ENCODE data around the gene CRAMP1. TPM values are rescaled to one million over a fixed set of nuclear protein-coding genes. Genes with fewer than 3 reads are reported as not detected.

Gene CRAMP1
- total RNA-seq, 2 donors from 2014 or later, result 29.2 to 40.0 TPM

DNA sequence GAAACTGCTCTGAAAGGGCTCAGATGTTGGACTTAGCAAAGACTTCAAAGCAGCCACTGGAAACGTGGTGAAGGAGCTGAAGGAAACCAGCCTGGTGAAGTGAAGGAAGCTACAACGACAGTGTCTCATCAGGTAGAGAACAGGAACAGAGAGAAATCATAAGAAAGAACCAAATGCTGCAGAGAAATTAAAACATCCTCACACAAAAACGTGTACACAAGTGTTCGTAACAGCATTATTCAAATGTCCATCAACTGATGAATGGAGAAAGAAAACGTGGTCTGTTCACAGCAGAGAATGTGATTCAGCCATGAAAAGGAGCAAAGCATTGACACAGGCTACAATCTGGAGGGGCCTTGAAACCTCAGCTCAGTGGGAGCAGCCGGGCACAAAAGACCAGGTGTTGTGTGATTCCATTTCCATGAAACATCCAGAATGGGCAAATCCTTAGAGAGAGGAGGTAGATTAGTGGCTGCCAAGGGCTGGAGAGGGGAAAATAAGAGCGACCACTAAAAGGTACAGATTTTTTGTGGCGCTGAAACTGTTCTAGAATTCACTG is 27.2 kb upstream of the CRAMP1 start:
- Mint-ChIP-seq H3K27ac (no peak overlapping the region), H3K9me3 (no peaks in the 10 kb centered on the region), H3K27me3 (ENCODE audit: insufficient read depth) (no peaks in the 10 kb centered on the region), H3K36me3 (ENCODE audit: low read depth) (peaks cover 59% of the 10 kb centered on the region), H3K4me1 (no peaks in the 10 kb centered on the region), H3K4me3 (no peak overlapping the region)
- Histone ChIP-seq H3K9me3 (ENCODE audit: control insufficient read depth, low read length) (no peaks in the 10 kb centered on the region), H3K27me3 (ENCODE audit: control insufficient read depth, insufficient read depth, low read length, poor library complexity, severe bottlenecking) (no peaks in the 10 kb centered on the region), H3K36me3 (ENCODE audit: control insufficient read depth, insufficient read depth, low read length) (peaks cover 63% of the 10 kb centered on the region), H3K4me1 (ENCODE audit: control insufficient read depth, insufficient read depth, low read length) (no peaks in the 10 kb centered on the region), H3K4me3 (ENCODE audit: low read length) (no peak overlapping the region), H3K9ac (ENCODE audit: extremely low read depth, low read length, poor library complexity, severe bottlenecking) (no peak overlapping the region), H3K27ac (ENCODE audit: low read depth, low read length) (peak overlapping the region; percentile 44)
- TF ChIP-seq, protein P1, sequence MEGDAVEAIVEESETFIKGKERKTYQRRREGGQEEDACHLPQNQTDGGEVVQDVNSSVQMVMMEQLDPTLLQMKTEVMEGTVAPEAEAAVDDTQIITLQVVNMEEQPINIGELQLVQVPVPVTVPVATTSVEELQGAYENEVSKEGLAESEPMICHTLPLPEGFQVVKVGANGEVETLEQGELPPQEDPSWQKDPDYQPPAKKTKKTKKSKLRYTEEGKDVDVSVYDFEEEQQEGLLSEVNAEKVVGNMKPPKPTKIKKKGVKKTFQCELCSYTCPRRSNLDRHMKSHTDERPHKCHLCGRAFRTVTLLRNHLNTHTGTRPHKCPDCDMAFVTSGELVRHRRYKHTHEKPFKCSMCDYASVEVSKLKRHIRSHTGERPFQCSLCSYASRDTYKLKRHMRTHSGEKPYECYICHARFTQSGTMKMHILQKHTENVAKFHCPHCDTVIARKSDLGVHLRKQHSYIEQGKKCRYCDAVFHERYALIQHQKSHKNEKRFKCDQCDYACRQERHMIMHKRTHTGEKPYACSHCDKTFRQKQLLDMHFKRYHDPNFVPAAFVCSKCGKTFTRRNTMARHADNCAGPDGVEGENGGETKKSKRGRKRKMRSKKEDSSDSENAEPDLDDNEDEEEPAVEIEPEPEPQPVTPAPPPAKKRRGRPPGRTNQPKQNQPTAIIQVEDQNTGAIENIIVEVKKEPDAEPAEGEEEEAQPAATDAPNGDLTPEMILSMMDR (conservative IDR thresholded peaks at IDR 0.05), result no peak
- WGBS, 2 experiments (ENCODE audit: insufficient coverage in 1 of 2, insufficient read length in 1 of 2), result 91 to 92% methylated on average over 6 to 7 of the region's 8 CpGs
- no peak for DNase-seq

DNA sequence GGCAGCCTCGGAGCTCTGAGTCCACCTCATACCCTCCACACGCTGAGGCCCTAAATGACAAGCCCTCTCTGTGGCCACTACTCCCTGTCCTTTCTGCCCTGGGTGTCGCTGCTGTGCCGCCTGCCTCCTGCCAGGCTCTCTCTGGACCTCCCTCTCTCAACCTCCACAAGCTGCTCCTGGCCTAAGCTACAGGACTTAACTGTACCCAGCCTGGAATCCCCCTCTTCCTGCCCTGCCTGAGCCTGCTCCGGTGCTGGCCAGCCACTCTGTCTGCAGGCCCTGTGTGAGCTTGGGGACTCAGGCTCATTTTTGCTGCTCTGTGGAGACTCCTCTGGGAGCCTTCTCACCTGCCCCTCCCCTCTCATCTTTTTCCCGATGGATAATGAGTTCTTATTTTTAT is 21.8 kb upstream of the CRAMP1 start:
- peaks cover 1% of the 10 kb centered on the region for H3K9me3 Mint-ChIP-seq
- no peak overlapping the region for H3K27ac Mint-ChIP-seq
- H3K4me3 Mint-ChIP-seq, result no peak overlapping the region

DNA sequence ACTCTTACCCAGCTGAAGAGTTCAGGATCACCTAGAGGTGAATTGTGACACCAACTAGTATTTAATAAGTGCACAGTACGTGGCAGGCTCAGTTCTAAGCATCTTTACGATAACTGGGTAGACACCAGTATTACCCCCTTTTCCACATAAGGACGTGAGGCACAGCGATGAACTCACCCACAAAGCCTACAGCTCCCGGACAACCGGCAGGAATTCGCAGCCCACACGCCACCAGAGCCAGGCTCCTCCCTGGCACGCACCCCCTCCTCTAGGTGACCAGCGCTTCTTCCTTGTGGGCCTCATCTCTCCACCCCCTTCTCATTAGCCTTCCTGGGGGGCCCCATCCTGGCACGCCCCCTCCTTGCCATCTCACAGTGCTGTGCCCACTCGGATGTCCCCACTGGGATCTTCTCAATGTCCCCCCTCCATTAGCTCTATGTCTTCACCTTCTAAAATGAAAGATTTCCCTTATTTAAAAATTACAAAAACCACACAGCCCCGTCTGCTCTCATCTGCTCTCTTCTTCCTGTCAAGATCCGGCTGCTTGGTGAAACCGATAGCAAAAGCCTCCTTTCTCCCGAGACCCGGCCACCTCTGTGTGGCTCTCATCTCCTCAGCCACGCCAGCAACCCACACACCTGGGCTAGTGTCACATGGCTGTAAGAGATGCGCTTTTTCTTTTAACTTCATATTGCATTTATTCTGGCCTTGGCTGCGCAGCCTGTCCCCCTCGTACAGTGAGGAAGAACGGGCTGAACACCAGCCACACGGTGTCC is 21.0 kb upstream of the CRAMP1 start:
- Mint-ChIP-seq H3K27me3 (ENCODE audit: insufficient read depth) (no peaks in the 10 kb centered on the region), H3K9me3 (peaks cover 5% of the 10 kb centered on the region), H3K4me3 (no peak overlapping the region), H3K36me3 (ENCODE audit: low read depth) (peaks cover 50% of the 10 kb centered on the region), H3K4me1 (no peaks in the 10 kb centered on the region), H3K27ac (no peak overlapping the region)
- Histone ChIP-seq H3K27ac (ENCODE audit: low read depth, low read length) (no peak overlapping the region), H3K9ac (ENCODE audit: extremely low read depth, low read length, poor library complexity, severe bottlenecking) (no peak overlapping the region), H3K9me3 (ENCODE audit: control insufficient read depth, low read length) (no peaks in the 10 kb centered on the region), H3K27me3 (ENCODE audit: control insufficient read depth, insufficient read depth, low read length, poor library complexity, severe bottlenecking) (no peaks in the 10 kb centered on the region), H3K36me3 (ENCODE audit: control insufficient read depth, insufficient read depth, low read length) (peaks cover 24% of the 10 kb centered on the region), H3K4me1 (ENCODE audit: control insufficient read depth, insufficient read depth, low read length) (no peaks in the 10 kb centered on the region), H3K4me3 (ENCODE audit: low read length) (no peak overlapping the region)
- no peak for DNase-seq
- TF ChIP-seq, protein P1 (conservative IDR thresholded peaks at IDR 0.05), result no peak
- WGBS, 2 experiments (ENCODE audit: insufficient coverage in 1 of 2, insufficient read length in 1 of 2), result 85 to 92% methylated on average over 16 to 23 of the region's 23 CpGs

More for the DNA sequence above, 21.8 kb upstream of the CRAMP1 start:
- Histone ChIP-seq H3K36me3 (ENCODE audit: control insufficient read depth, insufficient read depth, low read length) (peaks cover 21% of the 10 kb centered on the region), H3K9ac (ENCODE audit: extremely low read depth, low read length, poor library complexity, severe bottlenecking) (no peak overlapping the region), H3K27me3 (ENCODE audit: control insufficient read depth, insufficient read depth, low read length, poor library complexity, severe bottlenecking) (no peaks in the 10 kb centered on the region), H3K9me3 (ENCODE audit: control insufficient read depth, low read length) (no peaks in the 10 kb centered on the region), H3K4me1 (ENCODE audit: control insufficient read depth, insufficient read depth, low read length) (no peaks in the 10 kb centered on the region), H3K27ac (ENCODE audit: low read depth, low read length) (no peak overlapping the region), H3K4me3 (ENCODE audit: low read length) (no peak overlapping the region)
- no peaks in the 10 kb centered on the region for H3K27me3 Mint-ChIP-seq (ENCODE audit: insufficient read depth)
- no peaks in the 10 kb centered on the region for H3K4me1 Mint-ChIP-seq
- 91 to 94% methylated on average over 4 to 5 of the region's 6 CpGs for WGBS, 2 experiments (ENCODE audit: insufficient coverage in 1 of 2, insufficient read length in 1 of 2)
- peaks cover 46% of the 10 kb centered on the region for H3K36me3 Mint-ChIP-seq (ENCODE audit: low read depth)
- no peak for DNase-seq
- TF ChIP-seq, protein P1 (conservative IDR thresholded peaks at IDR 0.05), result no peak
